Iris pigment epithelial cell (primary cell): Measurements from ENCODE around the gene JDP2.
A peak's percentile ranks its signal among the peaks of the same experiment; 100 is the strongest.

Source experiments
- DNase-seq: peaks from one replicate; pipeline ENCODE4 v3.0.0-alpha.2; 2011; ENCODE audit warnings: low read depth

The JDP2 gene

GRCh38 chr14:75484711-75485429 lies 57.0 kb downstream of the JDP2 start:
- no peak for DNase-seq

- no peak for DNase-seq
These were observed 58.5 kb downstream of the JDP2 start for GRCh38 chr14:75486318-75486717.

- DNase-seq, result no peak
These were observed 59.4 kb downstream of the JDP2 start for GRCh38 chr14:75487155-75487671.

GRCh38 chr14:75489480-75489837 lies 61.6 kb downstream of the JDP2 start:
- no peak for DNase-seq

GRCh38 chr14:75491376-75491978 lies 63.7 kb downstream of the JDP2 start:
- DNase-seq, result no peak

GRCh38 chr14:75492832-75493591 lies 65.2 kb downstream of the JDP2 start:
- DNase-seq, result no peak

- peak; percentile 52 for DNase-seq
These were observed 65.8 kb downstream of the JDP2 start for GRCh38 chr14:75493592-75494087.

- no peak for DNase-seq
These were observed 67.1 kb downstream of the JDP2 start for GRCh38 chr14:75494896-75495295.

GRCh38 chr14:75495399-75495798 lies 67.6 kb downstream of the JDP2 start:
- no peak for DNase-seq

- DNase-seq, result peak; percentile 47
These were observed 68.1 kb downstream of the JDP2 start for GRCh38 chr14:75495882-75496281.

- no peak for DNase-seq
These were observed 68.9 kb downstream of the JDP2 start for GRCh38 chr14:75496755-75497154.

- DNase-seq, result no peak
These were observed 69.4 kb downstream of the JDP2 start for GRCh38 chr14:75497191-75497590.

- no peak for DNase-seq
These were observed 69.9 kb downstream of the JDP2 start for GRCh38 chr14:75497701-75498100.

GRCh38 chr14:75499084-75499875 lies 71.5 kb downstream of the JDP2 start:
- DNase-seq, result no peak

GRCh38 chr14:75501080-75501479 lies 73.3 kb downstream of the JDP2 start:
- peak; percentile 10 for DNase-seq

- no peak for DNase-seq
These were observed 76.6 kb downstream of the JDP2 start for GRCh38 chr14:75504411-75504810.

GRCh38 chr14:75506930-75507329 lies 79.1 kb downstream of the JDP2 start:
- DNase-seq, result no peak

- DNase-seq, result no peak
These were observed 82.7 kb downstream of the JDP2 start for GRCh38 chr14:75510547-75510946.

GRCh38 chr14:75511201-75511600 lies 83.4 kb downstream of the JDP2 start:
- no peak for DNase-seq

- no peak for DNase-seq
These were observed 86.3 kb downstream of the JDP2 start for GRCh38 chr14:75513911-75514672.
